GM20000 (cell line): ENCODE data around the gene ZNF367.

Source experiments
- DNase-seq: peaks from one replicate; pipeline ENCODE4 v3.0.0; 2012; ENCODE audit warnings: low spot score
- CTCF ChIP-seq: IDR thresholded peaks from 2 replicates; pipeline ENCODE4 v1.5.1; 2012; ENCODE audit warnings: mild to moderate bottlenecking, control low read depth; ENCODE audit errors: extremely low read depth, missing control alignments

ZNF367 gene

GRCh38 chr9:96413302-96414221 is 4.6 kb downstream of the ZNF367 start:
- DNase-seq: no peak
- TF ChIP-seq CTCF: no peak

GRCh38 chr9:96412174-96412913 is 5.8 kb downstream of the ZNF367 start:
- DNase-seq: no peak
- no peak for TF ChIP-seq CTCF

GRCh38 chr9:96411129-96411838 is 6.9 kb downstream of the ZNF367 start:
- no peak for TF ChIP-seq CTCF
- no peak for DNase-seq

- no peak for TF ChIP-seq CTCF
- no peak for DNase-seq
These were observed 9.5 kb downstream of the ZNF367 start for GRCh38 chr9:96408409-96409280.

- DNase-seq: no peak
- no peak for TF ChIP-seq CTCF
These were observed 17.8 kb downstream of the ZNF367 start for GRCh38 chr9:96400132-96400910.

GRCh38 chr9:96399325-96399633 is 18.9 kb downstream of the ZNF367 start:
- no peak for TF ChIP-seq CTCF
- DNase-seq: no peak
